Measurements from ENCODE around the gene SYNDIG1. TPM values are rescaled to one million over a fixed set of nuclear protein-coding genes. Genes with fewer than 3 reads are reported as not detected.

SYNDIG1 gene
- total RNA-seq = 10 to 100 TPM; 26.3 to 38.6 (median 33.3) TPM
- polyA plus RNA-seq = 34.8 TPM
- long read RNA-seq, donor 1, transcript SYNDIG1-201 (4 exons, 2,522 nt) = major isoform, 83 of 195 reads
- long read RNA-seq, donor 1, partial matches to known transcripts = 23 of 195 reads
- long read RNA-seq, donor 1, other reads (novel, unspliced or antisense) = 89 of 195 reads
- long read RNA-seq, donor 2, transcript SYNDIG1-201 (4 exons, 2,522 nt) = major isoform, 27 of 58 reads
- long read RNA-seq, donor 2, partial matches to known transcripts = 3 of 58 reads
- long read RNA-seq, donor 2, other reads (novel, unspliced or antisense) = 28 of 58 reads
- long read RNA-seq, donor 3, transcript SYNDIG1-201 (4 exons, 2,522 nt) = major isoform, 49 of 201 reads
- long read RNA-seq, donor 3, partial matches to known transcripts = 22 of 201 reads
- long read RNA-seq, donor 3, other reads (novel, unspliced or antisense) = 130 of 201 reads
- long read RNA-seq, donor 4, transcript SYNDIG1-201 (4 exons, 2,522 nt) = major isoform, 47 of 91 reads
- long read RNA-seq, donor 4, partial matches to known transcripts = 7 of 91 reads
- long read RNA-seq, donor 4, other reads (novel, unspliced or antisense) = 37 of 91 reads

DNA sequence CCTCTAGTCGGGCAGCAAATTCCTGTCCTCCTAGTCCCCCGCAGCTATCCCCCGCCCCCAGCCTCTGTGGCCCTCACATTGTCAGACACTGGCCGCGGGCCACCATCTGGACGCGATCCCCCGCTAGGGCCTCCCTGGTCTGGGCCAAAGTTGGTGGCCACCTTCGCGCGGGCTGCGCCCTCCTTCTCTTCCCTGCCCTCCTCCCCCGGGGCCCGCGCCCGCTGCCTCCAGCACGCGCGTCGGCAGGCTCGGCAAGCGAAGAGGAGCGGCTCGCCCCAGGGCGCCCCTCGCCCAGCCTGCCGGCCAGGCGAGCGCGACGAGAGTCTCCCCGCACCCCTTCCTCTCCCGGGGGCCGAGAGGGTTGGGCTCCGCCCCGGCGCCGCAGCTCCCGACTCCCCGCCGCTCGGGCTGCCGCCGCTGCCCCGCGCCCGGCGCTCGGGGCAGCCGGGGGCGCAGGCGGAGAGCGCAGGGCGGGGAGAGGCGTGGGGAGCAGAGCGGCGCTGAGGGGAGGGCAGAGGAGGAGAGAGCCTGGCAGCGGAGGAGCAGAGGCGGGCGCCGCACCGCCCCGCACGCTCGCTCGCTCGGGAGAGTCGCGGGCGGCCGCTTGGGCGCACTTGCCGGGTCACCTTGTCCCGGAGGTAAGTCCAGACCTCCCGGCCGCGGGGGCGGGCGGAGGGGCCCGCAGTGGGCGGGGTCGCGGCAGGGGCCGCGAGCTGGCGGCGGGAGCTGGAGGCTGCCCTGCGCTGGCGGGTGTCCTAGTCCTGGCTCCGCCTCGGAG is at the start of gene SYNDIG1:
Gene SYNDIG1, plus strand, starts transcription at position 514 of the 778 bp plus-strand sequence. CDS start 73,469 bp downstream, outside the sequence.
- intact Hi-C loops (cut with DNase I) = no loop called here
- peak; percentile 37 to 81 (median 78) for DNase-seq
- ATAC-seq = peak; percentile 55 to 60
- under 1% methylated on average over 91 of the region's 91 CpGs for WGBS
- Histone ChIP-seq H3K9me3 (ENCODE audit: control insufficient read depth, low read length) (no peaks in the 10 kb centered on the region), H3K27ac (ENCODE audit: low read length) (peak within 1 kb of the TSS; percentile 37), H3K4me1 (ENCODE audit: control insufficient read depth, insufficient read depth, low read length) (no peaks in the 10 kb centered on the region), H3K27me3 (ENCODE audit: control insufficient read depth, insufficient read depth) (no peaks in the 10 kb centered on the region), H3K4me3 (ENCODE audit: low read length) (peak within 1 kb of the TSS; percentile 57)

DNA sequence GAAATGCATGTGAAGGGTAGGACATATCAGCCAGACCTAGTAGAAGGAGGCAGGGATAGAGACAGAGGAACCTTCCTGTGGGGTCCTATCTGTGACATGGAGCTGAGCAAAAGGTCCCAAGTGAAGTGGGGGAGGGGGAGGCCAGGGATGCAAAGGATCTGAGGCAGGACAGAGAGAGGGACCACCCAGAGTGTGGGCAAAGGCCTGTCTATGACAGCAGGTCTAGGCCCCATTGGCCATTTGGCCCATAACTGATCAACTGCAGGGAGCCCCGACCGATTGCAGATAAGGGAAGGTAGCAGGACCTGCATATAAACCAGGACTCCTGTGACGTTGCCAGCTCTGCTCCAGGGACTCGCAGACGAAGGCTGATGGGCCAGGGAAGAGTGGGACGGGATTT is 49.6 kb upstream of the SYNDIG1 start:
- WGBS = 86% methylated on average over 6 of the region's 6 CpGs

DNA sequence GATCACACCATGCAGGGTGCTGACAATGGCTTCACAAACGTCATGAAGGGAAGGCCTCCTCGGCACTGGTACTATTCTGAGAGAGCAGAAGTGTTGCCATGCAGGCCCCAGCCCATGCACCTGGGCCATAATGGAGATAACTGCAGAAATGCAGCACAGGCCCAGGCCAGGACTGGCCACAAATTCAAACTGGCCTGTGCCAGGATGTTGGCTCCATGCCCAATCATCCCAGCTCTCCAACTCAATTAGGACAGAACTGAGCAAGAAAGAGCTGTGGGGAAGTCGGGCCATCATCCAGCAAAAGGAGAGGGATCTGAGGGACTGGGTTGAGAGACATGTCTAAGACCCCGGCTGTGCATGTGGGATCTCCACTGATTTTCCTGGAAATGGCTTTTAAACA is 48.9 kb upstream of the SYNDIG1 start:
- intact Hi-C loops (cut with DNase I) = no loop called here
- 68% methylated on average over 4 of the region's 4 CpGs for WGBS

More for the DNA sequence above, 49.6 kb upstream of the SYNDIG1 start:
- no peaks in the 10 kb centered on the region for H3K27me3 ChIP-seq (ENCODE audit: control insufficient read depth, insufficient read depth)
- intact Hi-C loops (cut with DNase I) = no loop called here
- no peak overlapping the region for H3K4me3 ChIP-seq (ENCODE audit: low read length)
- ATAC-seq (peak in 1 of 2 donors; percentile 32), DNase-seq (no peak)
- no peak overlapping the region for H3K27ac ChIP-seq (ENCODE audit: low read length)
- H3K4me1 ChIP-seq (ENCODE audit: control insufficient read depth, insufficient read depth, low read length) = no peaks in the 10 kb centered on the region
- no peaks in the 10 kb centered on the region for H3K9me3 ChIP-seq (ENCODE audit: control insufficient read depth, low read length)

DNA sequence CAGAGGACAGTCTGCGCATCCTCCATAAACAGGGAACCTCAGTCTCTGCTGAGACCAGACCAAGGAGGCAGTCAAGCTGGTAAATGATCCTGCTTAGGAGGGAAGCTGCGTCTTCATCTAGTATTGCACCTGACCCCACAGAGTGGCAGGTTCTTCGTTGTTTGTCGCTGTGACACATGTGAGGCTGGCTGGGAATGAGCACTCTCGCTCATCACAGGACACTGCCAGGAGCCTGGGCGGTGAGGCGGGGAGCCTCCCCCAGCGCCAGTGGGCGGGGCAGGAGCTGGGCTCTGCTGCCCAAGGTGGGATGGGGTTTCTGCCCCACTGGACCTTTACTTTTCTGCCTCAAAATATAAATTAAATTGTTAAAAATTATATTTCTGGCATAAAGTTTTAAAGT is 48.4 kb upstream of the SYNDIG1 start:
- Histone ChIP-seq H3K9me3 (ENCODE audit: control insufficient read depth, low read length) (no peaks in the 10 kb centered on the region), H3K27me3 (ENCODE audit: control insufficient read depth, insufficient read depth) (no peaks in the 10 kb centered on the region), H3K27ac (ENCODE audit: low read length) (no peak overlapping the region), H3K4me1 (ENCODE audit: control insufficient read depth, insufficient read depth, low read length) (no peaks in the 10 kb centered on the region), H3K4me3 (ENCODE audit: low read length) (no peak overlapping the region)
- WGBS = 87% methylated on average over 9 of the region's 9 CpGs
- intact Hi-C loops (cut with DNase I) = no loop called here
- no peak for DNase-seq
- no peak for ATAC-seq

More for the DNA sequence above, 48.9 kb upstream of the SYNDIG1 start:
- Histone ChIP-seq H3K9me3 (ENCODE audit: control insufficient read depth, low read length) (no peaks in the 10 kb centered on the region), H3K27ac (ENCODE audit: low read length) (no peak overlapping the region), H3K4me1 (ENCODE audit: control insufficient read depth, insufficient read depth, low read length) (no peaks in the 10 kb centered on the region), H3K27me3 (ENCODE audit: control insufficient read depth, insufficient read depth) (no peaks in the 10 kb centered on the region), H3K4me3 (ENCODE audit: low read length) (no peak overlapping the region)
- no peak for DNase-seq
- no peak for ATAC-seq

DNA sequence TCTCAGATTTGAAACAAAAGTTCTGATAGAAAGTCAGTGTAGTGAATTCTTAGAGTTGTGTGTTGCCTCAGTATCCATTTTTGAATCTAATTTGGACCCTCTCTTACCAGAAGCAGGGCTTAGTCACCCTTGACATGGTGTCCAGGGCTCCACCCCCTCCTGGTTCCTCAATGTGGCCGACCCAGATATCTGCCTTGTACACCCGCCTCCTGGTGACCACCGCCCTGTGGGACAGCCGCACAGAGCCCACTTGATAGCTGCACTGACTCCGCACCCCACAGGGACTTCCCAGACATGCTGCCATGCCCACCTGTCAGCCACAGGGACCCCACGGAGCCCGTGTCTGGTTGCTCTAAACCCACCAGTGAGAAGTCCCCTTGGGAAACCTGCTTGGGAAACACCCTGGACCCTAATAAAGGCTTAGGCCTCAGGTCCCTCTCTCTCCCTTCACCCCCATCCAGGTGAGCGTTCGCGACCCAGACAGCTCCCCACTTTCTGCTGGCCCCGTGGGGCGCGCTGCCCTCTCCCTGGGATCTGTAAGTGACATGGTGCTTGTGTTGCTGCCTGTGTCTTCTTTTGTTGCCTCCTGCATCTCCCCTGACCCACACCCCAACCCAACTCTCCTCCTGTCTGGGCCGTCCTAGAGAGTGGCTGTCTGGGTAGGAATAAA is 47.2 kb upstream of the SYNDIG1 start:
- H3K27ac ChIP-seq (ENCODE audit: low read length) = no peak overlapping the region
- no peaks in the 10 kb centered on the region for H3K27me3 ChIP-seq (ENCODE audit: control insufficient read depth, insufficient read depth)
- no peak overlapping the region for H3K4me3 ChIP-seq (ENCODE audit: low read length)
- intact Hi-C loops (cut with DNase I) = no loop called here
- no peaks in the 10 kb centered on the region for H3K4me1 ChIP-seq (ENCODE audit: control insufficient read depth, insufficient read depth, low read length)
- ATAC-seq = no peak
- no peaks in the 10 kb centered on the region for H3K9me3 ChIP-seq (ENCODE audit: control insufficient read depth, low read length)
- WGBS = 93% methylated on average over 14 of the region's 14 CpGs
- DNase-seq = no peak

DNA sequence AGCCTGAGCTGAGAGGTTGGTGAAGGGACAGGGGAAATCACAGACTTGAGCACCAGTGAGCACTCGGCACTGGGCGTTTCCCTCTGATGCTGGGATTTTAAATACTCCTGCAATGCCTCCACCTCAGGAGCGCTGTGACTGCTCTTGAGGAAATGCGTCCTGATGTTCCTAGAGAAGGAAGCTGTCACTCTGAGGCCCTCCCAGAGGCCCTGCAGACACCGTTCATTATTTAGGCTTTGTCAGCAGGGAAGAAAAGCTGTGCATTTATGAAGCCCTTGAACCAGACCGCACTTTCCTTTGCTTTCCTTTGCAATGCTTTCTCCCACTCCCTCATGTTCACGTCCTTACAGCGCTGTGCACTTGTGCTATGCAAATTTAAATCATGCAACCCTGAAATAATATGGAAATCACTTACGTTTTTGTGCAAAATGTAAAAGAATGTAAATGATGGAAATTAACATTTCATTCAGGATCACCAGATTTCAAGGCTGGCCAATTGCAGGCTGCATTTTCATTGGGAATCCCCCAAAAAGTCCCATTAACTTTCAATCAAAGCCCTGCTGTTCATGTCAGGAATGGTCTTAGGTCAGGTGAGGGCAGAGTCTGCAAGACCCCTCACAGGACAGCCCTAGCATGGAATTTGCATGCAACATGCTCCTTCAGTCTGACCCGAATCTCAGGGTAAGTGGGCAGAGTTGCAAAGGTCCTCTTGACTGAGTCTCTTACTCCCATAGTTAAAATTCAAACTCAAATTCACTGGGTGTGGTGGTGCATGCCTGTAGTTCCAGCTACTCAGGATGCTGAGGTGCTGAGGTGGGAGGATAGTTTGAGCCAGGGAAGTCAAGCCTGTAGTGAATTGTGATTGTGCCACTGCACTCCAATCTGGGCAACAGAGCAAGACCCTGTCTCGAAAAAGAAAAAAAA is 45.8 kb upstream of the SYNDIG1 start:
- ATAC-seq (no peak), DNase-seq (no peak)
- H3K9me3 ChIP-seq (ENCODE audit: control insufficient read depth, low read length) = no peaks in the 10 kb centered on the region
- H3K4me3 ChIP-seq (ENCODE audit: low read length) = no peak overlapping the region
- no peaks in the 10 kb centered on the region for H3K27me3 ChIP-seq (ENCODE audit: control insufficient read depth, insufficient read depth)
- intact Hi-C loops (cut with DNase I) = no loop called here
- H3K4me1 ChIP-seq (ENCODE audit: control insufficient read depth, insufficient read depth, low read length) = no peaks in the 10 kb centered on the region
- 65% methylated on average over 11 of the region's 11 CpGs for WGBS
- no peak overlapping the region for H3K27ac ChIP-seq (ENCODE audit: low read length)

DNA sequence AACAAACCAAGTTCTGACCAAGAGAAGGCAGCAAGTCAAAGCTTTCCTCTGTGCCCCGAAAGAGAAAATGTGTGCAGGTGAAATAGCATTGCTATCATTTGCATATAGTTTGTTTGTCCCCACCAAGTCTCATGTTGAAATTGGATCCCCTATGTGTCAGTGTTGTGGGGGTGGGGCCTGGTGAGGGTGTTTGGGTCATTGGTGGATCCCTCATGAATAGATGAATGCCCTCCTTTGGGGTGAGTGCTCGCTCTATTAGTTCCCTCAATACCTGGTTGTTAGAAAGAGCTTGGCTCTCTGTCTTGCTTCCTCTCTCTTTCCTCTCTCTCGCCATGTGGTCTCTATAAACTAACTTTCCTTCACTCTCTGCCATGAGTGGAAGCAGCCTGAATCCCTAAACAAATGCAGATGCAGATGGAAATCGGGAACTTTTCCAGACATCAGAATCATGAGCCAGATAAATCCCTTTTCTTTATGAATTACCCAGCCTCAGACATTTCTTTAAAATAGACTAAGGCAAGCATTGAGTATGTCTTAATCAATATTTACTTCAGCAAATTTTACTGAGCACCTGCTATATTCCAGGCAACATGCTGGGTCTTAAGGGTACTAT is 43.8 kb upstream of the SYNDIG1 start:
- no peak overlapping the region for H3K27ac ChIP-seq (ENCODE audit: low read length)
- no peaks in the 10 kb centered on the region for H3K4me1 ChIP-seq (ENCODE audit: control insufficient read depth, insufficient read depth, low read length)
- ATAC-seq (no peak), DNase-seq (no peak)
- H3K27me3 ChIP-seq (ENCODE audit: control insufficient read depth, insufficient read depth) = no peaks in the 10 kb centered on the region
- no peaks in the 10 kb centered on the region for H3K9me3 ChIP-seq (ENCODE audit: control insufficient read depth, low read length)
- intact Hi-C loops (cut with DNase I) = no loop called here
- H3K4me3 ChIP-seq (ENCODE audit: low read length) = no peak overlapping the region
- WGBS = 79% methylated on average over 4 of the region's 4 CpGs

DNA sequence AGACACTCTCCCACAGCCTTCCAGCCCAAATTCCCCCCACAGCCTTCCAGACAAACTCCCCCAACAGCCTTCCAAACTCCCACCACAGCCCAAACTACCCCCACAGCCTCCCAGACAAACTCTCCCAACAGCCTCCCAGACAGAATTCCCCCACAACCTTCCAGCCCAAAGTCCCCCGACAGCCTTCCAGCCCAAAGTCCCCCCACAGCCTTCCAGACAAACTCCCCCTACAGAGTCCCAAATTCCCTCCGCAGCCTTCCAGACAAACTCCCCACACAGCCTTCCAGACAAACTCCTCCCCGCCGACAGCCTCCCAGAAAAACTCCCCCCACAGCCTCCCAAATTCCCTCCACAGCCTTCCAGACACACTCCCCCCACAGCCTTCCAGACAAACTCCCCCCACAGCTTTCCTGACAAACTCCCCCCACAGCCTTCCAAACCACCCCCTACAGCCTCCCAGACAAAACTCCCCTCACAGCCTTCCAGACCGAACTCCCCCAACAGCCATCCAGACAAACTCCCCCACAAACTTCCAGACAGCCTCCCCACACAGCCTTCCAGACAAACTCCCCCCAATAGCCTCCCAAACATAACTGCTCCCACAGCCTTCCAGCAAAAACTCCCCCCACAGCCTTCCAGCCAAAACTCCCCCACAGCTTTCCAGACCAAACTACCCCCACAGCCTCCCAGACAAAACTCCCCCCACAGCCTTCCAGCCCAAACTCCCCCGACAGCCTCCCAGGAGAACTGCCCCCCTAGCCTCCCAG is 38.0 kb upstream of the SYNDIG1 start:
- ATAC-seq = no peak
- WGBS = 80% methylated on average over 6 of the region's 6 CpGs
- intact Hi-C loops (cut with DNase I) = no loop called here
- no peak for DNase-seq
- Histone ChIP-seq H3K27ac (ENCODE audit: low read length) (no peak overlapping the region), H3K9me3 (ENCODE audit: control insufficient read depth, low read length) (no peaks in the 10 kb centered on the region), H3K4me1 (ENCODE audit: control insufficient read depth, insufficient read depth, low read length) (no peaks in the 10 kb centered on the region), H3K4me3 (ENCODE audit: low read length) (no peak overlapping the region), H3K27me3 (ENCODE audit: control insufficient read depth, insufficient read depth) (no peaks in the 10 kb centered on the region)

DNA sequence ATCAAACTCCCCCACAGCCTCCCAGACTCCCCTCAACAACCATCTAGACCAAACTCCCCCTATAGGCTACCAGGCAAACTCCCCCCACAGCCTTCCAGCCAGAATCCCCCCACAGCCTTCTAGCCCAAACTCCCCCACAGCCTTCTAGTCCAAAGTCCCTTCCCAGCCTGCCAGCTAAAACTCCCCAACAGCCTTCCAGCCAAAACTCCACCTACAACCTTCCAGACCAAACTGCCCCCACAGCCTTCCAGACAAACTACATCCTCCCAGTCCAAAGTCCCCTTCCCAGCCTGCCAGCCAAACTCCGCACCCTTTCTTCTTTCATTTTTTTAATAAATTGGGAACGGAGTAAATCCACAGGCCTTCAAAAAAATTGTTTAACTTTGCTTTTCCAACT is 37.4 kb upstream of the SYNDIG1 start:
- Histone ChIP-seq H3K4me3 (ENCODE audit: low read length) (no peak overlapping the region), H3K4me1 (ENCODE audit: control insufficient read depth, insufficient read depth, low read length) (no peaks in the 10 kb centered on the region), H3K9me3 (ENCODE audit: control insufficient read depth, low read length) (no peaks in the 10 kb centered on the region), H3K27me3 (ENCODE audit: control insufficient read depth, insufficient read depth) (no peaks in the 10 kb centered on the region), H3K27ac (ENCODE audit: low read length) (no peak overlapping the region)
- intact Hi-C loops (cut with DNase I) = no loop called here
- WGBS = 42% methylated on average over 2 of the region's 2 CpGs
- no peak for ATAC-seq
- DNase-seq = no peak

Measured in right cardiac atrium (tissue), 5 donors.